AG04449 (cell line): ENCODE measurements around the gene EMC8.

Experiments
- CTCF ChIA-PET: fragments of 350-600 bp; formaldehyde crosslinking; extraction: SDS; loops from one replicate; lab custom pipeline; 2021; ENCODE audit warnings: antibody characterized with exemption; lab: Yijun Ruan, JAX
- POLR2A ChIA-PET: fragments of 400-600, 350-600 bp; formaldehyde crosslinking; extraction: SDS; loops from one replicate; lab custom pipeline; 2020; ENCODE audit warnings: antibody characterized with exemption, inconsistent platforms; lab: Yijun Ruan, JAX
- DNase-seq: peaks from one replicate; pipeline ENCODE4 v3.0.0-alpha.2; 2010; ENCODE audit warnings: low read depth, low spot score
- H3K4me3 ChIP-seq: 2 replicates; pipeline ENCODE4 v1.5.1; 2011; ENCODE audit warnings: low read depth, mild to moderate bottlenecking, control low read depth, low read length
- TF ChIP-seq, protein P1 (sequence below): IDR thresholded peaks from one replicate; pipeline ENCODE4 v1.5.1; 2011; ENCODE audit warnings: mild to moderate bottlenecking, moderate library complexity, low read length, control low read depth, inconsistent platforms; ENCODE audit not compliant: insufficient read depth; ENCODE audit errors: missing control alignments

EMC8 gene

GRCh38 chr16:85806539-85806938 is 7.2 kb upstream of the EMC8 start:
- ChIA-PET CTCF (interaction anchor here (1.2 to 2.8 kb wide), 2 partner anchors 14 to 90 kb away, joined by 3 to 19 read pairs; no protein-coding TSS in a partner anchor), POLR2A (no interaction called here)
- H3K4me3 ChIP-seq: no peak overlapping the region
- DNase-seq: no peak
- TF ChIP-seq, protein P1, sequence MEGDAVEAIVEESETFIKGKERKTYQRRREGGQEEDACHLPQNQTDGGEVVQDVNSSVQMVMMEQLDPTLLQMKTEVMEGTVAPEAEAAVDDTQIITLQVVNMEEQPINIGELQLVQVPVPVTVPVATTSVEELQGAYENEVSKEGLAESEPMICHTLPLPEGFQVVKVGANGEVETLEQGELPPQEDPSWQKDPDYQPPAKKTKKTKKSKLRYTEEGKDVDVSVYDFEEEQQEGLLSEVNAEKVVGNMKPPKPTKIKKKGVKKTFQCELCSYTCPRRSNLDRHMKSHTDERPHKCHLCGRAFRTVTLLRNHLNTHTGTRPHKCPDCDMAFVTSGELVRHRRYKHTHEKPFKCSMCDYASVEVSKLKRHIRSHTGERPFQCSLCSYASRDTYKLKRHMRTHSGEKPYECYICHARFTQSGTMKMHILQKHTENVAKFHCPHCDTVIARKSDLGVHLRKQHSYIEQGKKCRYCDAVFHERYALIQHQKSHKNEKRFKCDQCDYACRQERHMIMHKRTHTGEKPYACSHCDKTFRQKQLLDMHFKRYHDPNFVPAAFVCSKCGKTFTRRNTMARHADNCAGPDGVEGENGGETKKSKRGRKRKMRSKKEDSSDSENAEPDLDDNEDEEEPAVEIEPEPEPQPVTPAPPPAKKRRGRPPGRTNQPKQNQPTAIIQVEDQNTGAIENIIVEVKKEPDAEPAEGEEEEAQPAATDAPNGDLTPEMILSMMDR: no peak

DNA sequence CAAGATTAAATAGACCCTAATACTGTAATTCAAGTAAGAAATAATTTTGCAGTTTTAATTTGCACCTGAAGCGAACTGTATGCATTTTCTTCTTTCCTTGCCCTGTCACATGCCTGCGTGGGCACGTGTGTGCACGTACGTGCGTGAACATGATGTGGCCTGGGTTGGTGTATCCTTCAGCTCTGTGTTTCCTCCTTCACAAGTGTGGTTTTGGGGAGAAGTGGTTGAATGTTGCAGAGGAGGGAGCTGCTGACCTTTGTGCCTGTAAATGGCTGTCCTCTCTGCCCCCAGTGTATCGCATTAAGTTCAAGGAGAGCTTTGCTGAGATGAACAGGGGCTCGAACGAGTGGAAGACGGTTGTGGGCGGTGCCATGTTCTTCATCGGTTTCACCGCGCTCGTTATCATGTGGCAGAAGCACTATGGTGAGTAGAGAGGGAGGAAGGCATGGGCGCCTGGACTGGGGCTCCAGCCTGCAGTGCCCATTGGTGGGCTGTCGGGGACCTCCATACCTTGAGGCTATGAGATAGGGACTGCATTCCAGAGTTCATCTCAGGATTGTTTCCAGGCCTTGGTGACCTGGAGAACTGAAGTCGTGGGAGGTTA is 6.2 kb upstream of the EMC8 start:
- H3K4me3 ChIP-seq: no peak overlapping the region
- TF ChIP-seq, protein P1: no peak

DNA sequence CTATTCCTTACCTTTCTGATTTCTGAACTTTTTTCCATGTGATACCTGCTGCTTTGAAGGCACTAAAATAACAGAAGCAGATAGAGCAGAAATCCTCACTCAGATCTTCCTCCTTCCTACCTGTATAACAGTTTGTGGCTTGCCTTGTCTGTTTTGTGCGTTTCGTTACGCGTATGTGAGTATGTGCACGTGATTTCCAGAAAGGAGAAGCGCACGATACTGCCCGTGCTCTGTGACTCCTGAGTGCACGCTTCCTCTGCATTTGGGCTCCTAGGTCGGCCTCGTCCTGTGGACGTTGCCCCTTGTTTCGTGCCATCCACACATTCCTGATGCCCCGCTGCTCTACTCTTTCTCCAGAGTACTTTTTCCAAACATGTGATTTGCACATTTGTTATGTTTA is 4.2 kb upstream of the EMC8 start:
- POLR2A ChIA-PET: no interaction called here
- DNase-seq: no peak
- CTCF ChIA-PET: interaction anchor here (1.3 to 4.4 kb wide), 2 partner anchors 16 to 213 kb away, joined by 7 to 63 read pairs; no protein-coding TSS in a partner anchor
- TF ChIP-seq, protein P1: no peak
- no peak overlapping the region for H3K4me3 ChIP-seq

More for the DNA sequence above, 6.2 kb upstream of the EMC8 start:
- DNase-seq: no peak
- ChIA-PET CTCF (interaction anchor here (1.1 to 2.8 kb wide), 3 partner anchors 12 to 89 kb away, joined by 3 to 19 read pairs (median 3); no protein-coding TSS in a partner anchor), POLR2A (no interaction called here)

- ChIA-PET CTCF (interaction anchor here (4.4 kb wide), 1 partner anchor 20 kb away, joined by 63 read pairs; no protein-coding TSS in a partner anchor), POLR2A (no interaction called here)
Measured at GRCh38 chr16:85800321-85800669, 951 bp upstream of the EMC8 start.

GRCh38 chr16:85798901-85799496 is 345 bp downstream of the EMC8 start:
- ChIA-PET POLR2A (interaction anchor here (0.6 kb wide), 1 partner anchor 25 kb away, joined by 3 read pairs; no protein-coding TSS in a partner anchor), CTCF (interaction anchor here (0.8 to 2.2 kb wide), 4 partner anchors 20 to 183 kb away, joined by 3 to 8 read pairs (median 4); no protein-coding TSS in a partner anchor)
- TF ChIP-seq, protein P1: no peak
- H3K4me3 ChIP-seq: peak overlapping the region; percentile 96
- no peak for DNase-seq

More at GRCh38 chr16:85800321-85800669, 951 bp upstream of the EMC8 start:
- TF ChIP-seq, protein P1: no peak
- DNase-seq: no peak
- peak overlapping the region; percentile 96 for H3K4me3 ChIP-seq

- no peak for DNase-seq
- ChIA-PET CTCF (interaction anchor here (0.6 to 2.2 kb wide), 10 partner anchors 19 to 182 kb away, joined by 3 to 8 read pairs (median 4); no protein-coding TSS in a partner anchor), POLR2A (interaction anchor here (0.6 kb wide), 1 partner anchor 26 kb away, joined by 3 read pairs; no protein-coding TSS in a partner anchor)
- H3K4me3 ChIP-seq: peak overlapping the region; percentile 96
- TF ChIP-seq, protein P1: no peak
Measured at GRCh38 chr16:85798283-85798776, 1.0 kb downstream of the EMC8 start.
